A549 (cell line): ENCODE results near the gene AXL. TPM values are rescaled to one million over a fixed set of nuclear protein-coding genes. Genes with fewer than 3 reads are reported as not detected.

Experiments used
- ATAC-seq, 2 experiments: fragments of 200-7000 bp in 1 of 2; fragments of >200 bp in 1 of 2; cut with Nextera tagmentation in 1 of 2; cut with Tn5 transposase in 1 of 2; 3 replicates each; pipeline versions ENCODE4 v1.8.0 to v1.9.1; 2018 to 2020; ENCODE audit warnings: mild to moderate bottlenecking in 1 of 2, moderate library complexity in 1 of 2
- CTCF ChIA-PET: fragments of 300-600 bp; sonication (Branson Sonifier 250); formaldehyde crosslinking; extraction: SDS; loops from one replicate; lab custom pipeline; 2021; ENCODE audit warnings: antibody characterized with exemption, inconsistent platforms; lab: Yijun Ruan, JAX
- POLR2A ChIA-PET: fragments of 350-600 bp; formaldehyde crosslinking; extraction: SDS; loops from one replicate; lab custom pipeline; 2021; ENCODE audit warnings: antibody characterized with exemption, inconsistent platforms; lab: Yijun Ruan, JAX
- DNase-seq, 2 experiments: peaks; one replicate each; pipeline versions ENCODE4 v3.0.0 to v3.0.0-alpha.2; 2011 to 2016; ENCODE audit warnings: low read depth in 1 of 2, low spot score in 1 of 2
- FAIRE-seq: peaks from 2 replicates; lab custom pipeline; 2011; peaks lifted over from hg19 to GRCh38; lab: Jason Lieb, UNC
- H3K27ac ChIP-seq, 2 experiments: fragments of >200 bp; sonication (Bioruptor Twin); formaldehyde crosslinking; 3 replicates each; pipeline ENCODE4 v1.5.1; 2016 to 2017
- H3K4me1 ChIP-seq: fragments of >200 bp; sonication (Bioruptor Twin); formaldehyde crosslinking; 3 replicates; pipeline ENCODE4 v1.6.1; 2016
- H3K4me2 ChIP-seq: fragments of >200 bp; sonication (Bioruptor Twin); formaldehyde crosslinking; 3 replicates; pipeline ENCODE4 v1.6.1; 2016
- H3K4me3 ChIP-seq: fragments of >200 bp; sonication (Bioruptor Twin); formaldehyde crosslinking; 3 replicates; pipeline ENCODE4 v1.5.1; 2016
- H3K9me3 ChIP-seq: fragments of >200 bp; sonication (Bioruptor Twin); formaldehyde crosslinking; 3 replicates; pipeline ENCODE4 v1.6.1; 2016
- BCL3 ChIP-seq: fragments of >200 bp; sonication (Bioruptor Twin); formaldehyde crosslinking; IDR thresholded peaks from 3 replicates; pipeline ENCODE4 v1.6.1; 2016
- BHLHE40 ChIP-seq: IDR thresholded peaks from 2 replicates; pipeline ENCODE4 v1.6.1; 2012; ENCODE audit warnings: low read depth, low read length, inconsistent platforms
- CEBPB ChIP-seq, 2 experiments: fragments of >200 bp in 1 of 2; sonication (Bioruptor Twin) in 1 of 2; formaldehyde crosslinking in 1 of 2; IDR thresholded peaks; 2 replicates each; pipeline ENCODE4 v1.6.1; 2012 to 2016
- CHD2 ChIP-seq: fragments of 150-350 bp; IDR thresholded peaks from 2 replicates; pipeline ENCODE4 v1.6.1; 2014; ENCODE audit warnings: low read length; ENCODE audit not compliant: partially characterized antibody
- EP300 ChIP-seq, 2 experiments: fragments of >200 bp; sonication (Bioruptor Twin); formaldehyde crosslinking; IDR thresholded peaks; 2 replicates in 1 of 2; 3 replicates in 1 of 2; pipeline ENCODE4 v1.6.1; 2016 to 2017
- FOSL2 ChIP-seq, 2 experiments: fragments of 450-650 bp in 1 of 2; fragments of >200 bp in 1 of 2; sonication (Bioruptor Twin) in 1 of 2; formaldehyde crosslinking; IDR thresholded peaks; 2 replicates each; pipeline versions ENCODE4 v1.5.0 to v1.6.1; 2016 to 2020; ENCODE audit warnings: mild to moderate bottlenecking in 1 of 2, moderate library complexity in 1 of 2
- GATA3 ChIP-seq: IDR thresholded peaks from 2 replicates; pipeline ENCODE4 v1.6.1; 2012; ENCODE audit warnings: borderline replicate concordance
- HMGXB4 ChIP-seq: fragments of 250-450 bp; sonication (Bioruptor Pico); IDR thresholded peaks from 2 replicates; pipeline ENCODE4 v1.5.0; 2021; ENCODE audit warnings: mild to moderate bottlenecking, moderate library complexity, borderline replicate concordance
- HOXA7 ChIP-seq: fragments of 250-450 bp; sonication (Bioruptor Pico); IDR thresholded peaks from 2 replicates; pipeline ENCODE4 v1.5.0; 2020; ENCODE audit warnings: mild to moderate bottlenecking, moderate library complexity
- HOXB13 ChIP-seq: fragments of 250-450 bp; sonication (Bioruptor Pico); IDR thresholded peaks from 2 replicates; pipeline ENCODE4 v1.5.0; 2020; ENCODE audit warnings: low read depth, mild to moderate bottlenecking, moderate library complexity
- HOXB5 ChIP-seq: fragments of 250-450 bp; sonication (Bioruptor Pico); IDR thresholded peaks from 2 replicates; pipeline ENCODE4 v1.5.0; 2020; ENCODE audit warnings: mild to moderate bottlenecking, moderate library complexity
- JUN ChIP-seq, 2 experiments: fragments of >200 bp; sonication (Bioruptor Twin); formaldehyde crosslinking; IDR thresholded peaks; 2 replicates in 1 of 2; 3 replicates in 1 of 2; pipeline ENCODE4 v1.6.1; 2016 to 2017
- MAX ChIP-seq: IDR thresholded peaks from 2 replicates; pipeline ENCODE4 v1.6.1; 2012
- PBX3 ChIP-seq: IDR thresholded peaks from 2 replicates; pipeline ENCODE4 v1.6.1; 2012
- PHF8 ChIP-seq: fragments of 200-600 bp; sonication (generic); IDR thresholded peaks from 2 replicates; pipeline ENCODE4 v1.6.1; 2016; ENCODE audit warnings: low read depth, mild to moderate bottlenecking, antibody characterized with exemption, moderate library complexity, borderline replicate concordance
- POLR2A ChIP-seq: IDR thresholded peaks from 2 replicates; pipeline ENCODE4 v1.6.1; 2012; ENCODE audit warnings: mild to moderate bottlenecking, low read length
- POLR2AphosphoS2 ChIP-seq: conservative IDR thresholded peaks from 2 replicates; pipeline ENCODE4 v1.6.1; 2012; ENCODE audit warnings: low read length, improper control_type of control experiment, inconsistent platforms
- SMC3 ChIP-seq: fragments of >200 bp; sonication (Bioruptor Twin); formaldehyde crosslinking; IDR thresholded peaks from 3 replicates; pipeline ENCODE4 v1.6.1; 2018; ENCODE audit warnings: inconsistent platforms
- ZFP36 ChIP-seq: fragments of 450-650 bp; IDR thresholded peaks from 2 replicates; pipeline ENCODE4 v1.6.1; 2014; ENCODE audit warnings: borderline replicate concordance; ENCODE audit not compliant: partially characterized antibody
- WGBS: methylation state at CpG from one replicate; pipeline ENCODE4 v1.1.6; 2017; ENCODE audit errors: missing lambda C conversion rate; 5-methylcytosine and 5-hydroxymethylcytosine counted together
- polyA minus RNA-seq: library from RNA; depleted of rRNA, polyadenylated mRNA; stranded (reverse); fragments of >200 nt; gene quantifications from 2 replicates; pipeline ENCODE4 v1.2.3, GENCODE V29; 2011; rRNA and poly(A)+ RNA removed
- polyA plus RNA-seq, 4 experiments: library from polyadenylated mRNA; depleted of rRNA in 3 of 4; stranded (reverse); fragments of >200 nt; fragmentation: RNase III in 1 of 4; extraction: RNeasy Plus Mini Kit Qiagen cat#74134 plus additional on column Dnase treatment in 1 of 4; gene quantifications; 2 replicates in 3 of 4; 3 replicates in 1 of 4; pipeline ENCODE4 v1.2.3, GENCODE V29; 2011 to 2017

AXL gene
- polyA plus RNA-seq (2011; rRNA removed), result 60.1 and 60.3 TPM in 2 replicates
- polyA plus RNA-seq (2012; cell fraction: cytosol; rRNA removed), result 66.8 and 78.1 TPM in 2 replicates
- polyA plus RNA-seq (2012; cell fraction: nucleus; rRNA removed), result 128 and 129 TPM in 2 replicates
- 45.4 to 69.4 TPM (median 47.8 TPM) in 3 replicates for polyA plus RNA-seq (2017; fragmentation: RNase III; extraction: RNeasy Plus Mini Kit Qiagen cat#74134 plus additional on column Dnase treatment)
- polyA minus RNA-seq, result 378 and 386 TPM in 2 replicates

- CTCF ChIA-PET, result interaction anchor here (0.6 to 16.4 kb wide), 16 partner anchors 10 to 584 kb away, joined by 3 to 295 read pairs (median 4); partner anchors contain the start of genes CCDC97, CYP2S1 and HNRNPUL1
These were observed at the start of gene AXL for GRCh38 chr19:41218615-41219507. Gene AXL, plus strand, starts transcription at chr19:41219223. Its CDS starts 170 bp downstream, at chr19:41219393.

More at GRCh38 chr19:41218615-41219507, at the start of gene AXL:
- POLR2A ChIA-PET, result interaction anchor here (0.5 to 3.1 kb wide), 8 partner anchors 9 to 854 kb away, joined by 3 to 54 read pairs (median 3); partner anchors contain the start of genes CCDC97 and HNRNPUL1
- Histone ChIP-seq H3K9me3 (no peaks in the 10 kb centered on the region), H3K4me3 (peak within 1 kb of the TSS; percentile 61), H3K4me1 (peaks cover 53% of the 10 kb centered on the region)
- 2% methylated on average over 27 of the region's 32 CpGs for WGBS
- peak; percentile 76 for FAIRE-seq
- TF ChIP-seq PBX3 (peak; percentile 53; the same call in 1 of the 2 replicates), SMC3 (peak; percentile 29; the same call in 1 of the 3 replicates), CHD2 (peak; percentile 52), HMGXB4 (CRISPR knock-in tag) (no peak), FOSL2 (IDR thresholded peaks at IDR 0.05) (no peak), FOSL2 (CRISPR knock-in tag; IDR thresholded peaks at IDR 0.05) (no peak), BCL3 (peak; percentile 81; the same call in 2 of the 3 replicates), BHLHE40 (no peak), CEBPB (IDR thresholded peaks at IDR 0.05) (peak in 1 of 2 experiments; percentile 78; a peak in 2 of 4 replicates), POLR2A (peak; percentile 59), EP300 (IDR thresholded peaks at IDR 0.05) (peak in 1 of 2 experiments; percentile 20; a peak in 1 of 5 replicates), GATA3 (peak; percentile 31; the same call in 1 of the 2 replicates), HOXB13 (CRISPR knock-in tag) (no peak), MAX (peak; percentile 80), ZFP36 (no peak), PHF8 (peak; percentile 41; the same call in 1 of the 2 replicates), HOXB5 (no peak), JUN (IDR thresholded peaks at IDR 0.05) (peak; percentile 71 to 77), POLR2AphosphoS2 (no peak), HOXA7 (CRISPR knock-in tag) (no peak)
- TF ChIP-seq, all 56 proteins: peak for 11
- peak; percentile 90 to 97 for DNase-seq
- Histone ChIP-seq H3K4me2 (peak within 1 kb of the TSS; percentile 86), H3K27ac (peak within 1 kb of the TSS; percentile 85 to 91)
- ATAC-seq, result peak; percentile 75 to 80
